GM19023 (cell line): ENCODE measurements around the gene XPNPEP2.

Source experiments
- ATAC-seq: cut with Tn5 transposase; IDR thresholded peaks from one replicate; pipeline ENCODE4 v1.9.1; 2021; ENCODE audit warnings: mild to moderate bottlenecking, moderate library complexity; ENCODE audit not compliant: unreplicated experiment

Gene XPNPEP2

DNA sequence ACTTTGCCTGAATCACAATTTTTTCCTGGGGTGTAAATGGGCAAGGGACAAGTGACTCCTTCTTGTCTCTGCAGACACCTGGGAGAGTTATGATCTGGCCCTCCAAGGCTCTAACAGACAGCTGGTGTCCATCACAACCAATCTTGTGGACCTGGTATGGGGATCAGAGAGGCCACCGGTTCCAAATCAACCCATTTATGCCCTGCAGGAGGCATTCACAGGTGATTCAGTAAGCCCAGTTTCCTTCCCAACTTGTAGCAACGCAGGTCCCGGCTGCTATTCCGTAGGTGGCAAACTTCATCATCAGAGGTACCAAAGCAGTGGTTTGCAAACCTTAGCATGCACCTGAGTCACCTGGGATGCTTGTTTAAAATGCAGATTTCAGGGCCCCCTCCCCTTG lies 8.8 kb downstream of the XPNPEP2 start:
- ATAC-seq = no peak

DNA sequence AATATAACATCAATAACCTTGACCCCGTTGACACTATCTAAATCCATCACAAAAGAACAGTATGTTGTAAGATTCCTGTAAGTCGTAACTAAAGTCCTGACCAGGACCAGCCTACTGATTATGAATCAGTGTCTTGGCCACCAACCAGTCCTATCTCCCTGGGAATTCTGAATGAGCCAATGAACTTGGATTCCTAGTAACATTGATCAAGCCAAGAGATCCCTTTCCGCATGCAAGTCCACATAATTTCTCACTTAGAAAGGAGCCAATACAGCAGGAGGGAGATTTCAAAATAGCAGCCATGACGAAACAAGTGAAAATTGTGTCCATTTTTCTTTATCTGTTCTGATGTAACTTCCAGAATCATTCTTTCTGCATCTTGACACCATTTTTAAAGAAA lies 9.5 kb downstream of the XPNPEP2 start:
- no peak for ATAC-seq

DNA sequence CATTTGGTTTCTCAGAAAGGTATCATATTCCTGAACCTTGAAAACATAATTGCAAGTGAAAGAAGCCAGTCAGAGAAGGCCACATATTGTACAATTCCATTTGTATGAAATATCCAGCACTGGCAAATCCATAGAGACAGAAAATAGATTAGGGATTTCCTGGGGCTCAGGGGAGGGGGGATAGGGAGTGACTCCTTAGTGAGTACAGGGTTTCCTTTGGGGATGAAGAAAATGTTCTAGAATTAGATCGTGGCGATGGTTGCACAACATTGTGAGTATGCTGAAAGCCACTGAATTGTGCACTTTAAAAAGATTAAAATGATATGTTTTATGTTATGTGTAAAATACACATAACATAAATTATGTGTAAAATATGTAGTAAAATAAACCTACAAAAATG lies 10.3 kb downstream of the XPNPEP2 start:
- no peak for ATAC-seq

DNA sequence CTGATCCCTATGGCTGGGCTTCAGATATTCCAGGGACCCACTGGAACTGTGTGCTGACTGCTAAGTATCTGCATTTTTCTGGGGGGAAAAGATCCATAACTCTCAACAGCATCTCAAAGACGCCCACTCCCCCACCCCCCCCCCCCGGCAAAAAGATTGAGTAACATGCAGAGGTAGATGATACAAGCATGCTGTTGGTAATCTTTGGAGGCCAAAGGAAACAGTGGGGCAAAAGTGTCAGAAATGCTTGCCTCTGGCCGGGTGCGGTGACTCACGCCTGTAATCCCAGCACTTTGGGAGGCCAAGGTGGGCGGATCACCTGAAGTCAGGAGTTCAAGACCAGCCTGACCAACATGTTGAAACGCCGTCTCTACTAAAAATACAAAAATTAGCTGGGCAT lies 12.2 kb downstream of the XPNPEP2 start:
- ATAC-seq = no peak

DNA sequence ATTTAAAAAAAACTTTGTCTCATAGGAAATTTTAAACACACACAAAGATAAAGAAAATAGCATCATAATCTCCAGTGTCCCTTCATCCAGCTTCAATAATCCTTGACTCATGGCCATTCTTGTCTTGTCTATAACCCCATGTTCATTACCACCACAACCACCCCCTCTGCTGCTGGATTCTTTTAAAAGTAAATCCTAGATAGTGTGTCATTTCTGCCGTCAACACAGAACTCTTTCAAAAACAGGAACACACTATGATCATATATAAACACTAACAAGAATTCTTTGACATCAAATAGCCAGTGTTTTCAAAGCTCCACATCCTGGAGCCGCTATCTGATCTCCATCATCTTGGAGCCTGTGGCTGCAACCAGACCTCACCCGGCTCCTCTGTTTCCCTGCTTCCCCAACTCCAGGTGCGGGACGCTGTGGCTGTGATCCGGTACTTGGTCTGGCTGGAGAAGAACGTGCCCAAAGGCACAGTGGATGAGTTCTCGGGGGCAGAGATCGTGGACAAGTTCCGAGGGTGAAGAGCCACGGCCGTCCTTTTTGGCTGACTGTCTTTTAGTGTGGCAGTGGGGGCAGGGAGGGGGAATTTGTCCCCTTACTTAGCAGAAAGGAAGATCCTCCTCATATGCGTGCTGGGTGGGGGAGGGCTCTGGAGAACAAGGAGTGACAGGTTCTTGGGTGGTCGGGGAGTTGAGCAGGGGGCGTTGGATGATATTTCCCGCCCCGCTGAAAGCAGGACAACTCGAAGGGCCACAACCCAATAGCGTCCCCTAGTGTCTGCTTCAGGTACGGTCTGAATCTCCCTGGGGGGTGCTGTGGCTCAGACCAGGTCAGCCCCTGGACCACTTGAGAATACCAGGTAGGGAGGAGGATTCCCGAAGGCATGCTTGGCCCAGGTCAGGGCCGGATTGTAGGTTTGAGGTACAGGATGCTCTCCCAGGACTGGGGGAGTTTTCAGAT lies 15.6 kb downstream of the XPNPEP2 start:
- no peak for ATAC-seq

DNA sequence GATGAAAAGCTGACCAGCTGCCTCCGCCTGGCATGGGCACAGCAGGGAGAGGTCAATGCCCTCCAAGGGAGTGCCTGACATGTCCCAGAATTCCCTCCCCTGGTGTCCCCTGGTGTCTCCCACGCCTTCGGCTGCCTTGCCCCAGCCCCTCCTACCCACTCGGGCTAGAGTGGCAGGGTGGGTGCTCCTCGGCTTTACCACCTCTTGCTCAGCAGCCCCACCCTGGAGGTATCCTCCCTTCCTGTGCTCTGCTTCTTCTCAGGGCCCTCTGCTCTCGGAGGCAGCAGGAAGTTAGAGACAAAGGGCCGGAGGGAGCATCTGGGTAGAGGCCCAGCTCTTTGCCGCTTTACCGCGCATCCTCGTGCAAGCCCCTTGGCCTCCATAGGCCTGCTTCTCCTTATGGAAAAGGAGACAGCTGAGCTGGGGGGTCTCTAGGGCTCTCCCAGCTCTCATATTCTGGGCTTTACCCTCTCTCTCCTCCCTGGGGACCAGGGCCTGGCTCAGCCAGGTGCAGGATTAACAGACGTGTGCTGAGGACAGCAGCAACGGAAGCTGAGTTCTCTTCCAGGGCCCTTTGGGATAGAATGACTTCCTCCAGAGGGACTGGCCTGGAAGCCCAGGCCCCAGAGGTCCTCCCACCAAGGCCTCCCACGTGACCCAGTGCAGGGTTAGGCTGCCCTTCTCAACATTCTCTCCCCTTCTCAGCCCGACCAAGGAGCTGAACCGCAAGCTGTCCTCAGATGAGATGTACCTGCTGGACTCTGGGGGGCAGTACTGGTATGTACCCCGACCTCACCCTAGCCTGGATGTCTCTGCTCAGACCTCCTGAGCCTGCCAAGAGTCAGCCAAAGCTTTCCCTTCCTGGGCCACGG lies 17.2 kb downstream of the XPNPEP2 start:
- no peak for ATAC-seq

DNA sequence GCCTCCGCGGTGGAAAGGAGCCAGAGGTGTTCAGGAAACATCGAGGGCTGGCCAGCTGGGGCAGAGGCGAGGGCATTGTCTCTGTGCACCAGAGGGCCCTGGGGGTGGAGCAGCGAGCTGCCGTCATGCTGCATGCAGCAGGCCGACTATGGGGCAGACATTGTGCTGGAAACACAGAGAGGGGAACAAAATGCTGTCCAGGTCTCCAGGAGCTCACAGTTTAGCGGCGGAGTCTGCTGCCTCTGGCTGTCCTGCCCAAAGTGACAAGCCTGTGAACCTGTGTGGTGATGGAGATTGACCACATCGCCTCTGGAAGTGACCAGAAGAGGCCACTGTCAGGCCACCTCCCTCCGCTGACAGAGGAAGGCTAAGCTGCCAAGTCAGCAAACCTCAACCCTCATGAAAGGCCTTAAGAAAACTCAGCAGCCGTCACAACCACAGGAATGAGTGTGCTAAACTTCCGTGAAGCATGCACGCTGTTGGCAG lies 20.8 kb downstream of the XPNPEP2 start:
- no peak for ATAC-seq

DNA sequence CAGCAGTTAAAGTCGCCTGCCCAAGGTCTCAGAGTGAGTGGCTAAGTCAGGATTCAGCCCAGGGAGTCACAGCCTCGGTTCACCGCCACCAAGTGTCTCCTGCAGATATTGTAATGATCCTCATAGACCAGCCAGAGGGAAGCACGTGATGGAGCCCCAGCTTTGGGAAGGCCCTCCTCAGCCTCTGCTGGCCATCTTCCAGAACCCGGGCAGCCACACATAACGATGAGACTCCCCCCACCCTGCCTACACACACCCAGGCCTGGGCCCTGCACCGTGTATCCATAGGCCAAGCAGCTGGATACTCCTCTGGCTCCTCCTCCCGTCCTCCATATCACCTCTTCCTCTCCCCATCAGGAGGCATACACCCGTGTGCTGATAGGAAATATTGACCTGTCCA lies 21.4 kb downstream of the XPNPEP2 start:
- ATAC-seq = no peak

DNA sequence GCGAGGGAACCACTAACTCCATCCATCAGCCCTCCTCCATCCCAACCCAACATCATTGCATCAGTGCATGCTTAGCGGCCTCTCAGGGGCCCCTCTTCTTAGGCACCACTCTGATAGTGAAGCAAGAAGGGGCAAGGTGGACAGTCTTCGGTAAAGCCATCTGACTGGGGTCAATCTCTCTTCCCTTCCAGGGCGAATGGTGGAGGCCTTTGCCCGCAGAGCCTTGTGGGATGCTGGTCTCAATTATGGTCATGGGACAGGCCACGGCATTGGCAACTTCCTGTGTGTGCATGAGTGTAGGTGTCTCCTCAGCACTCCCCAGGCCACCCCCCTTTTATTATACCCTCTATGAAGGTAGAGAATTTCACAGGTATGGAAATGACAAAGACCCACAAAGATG lies 22.2 kb downstream of the XPNPEP2 start:
- ATAC-seq = no peak

DNA sequence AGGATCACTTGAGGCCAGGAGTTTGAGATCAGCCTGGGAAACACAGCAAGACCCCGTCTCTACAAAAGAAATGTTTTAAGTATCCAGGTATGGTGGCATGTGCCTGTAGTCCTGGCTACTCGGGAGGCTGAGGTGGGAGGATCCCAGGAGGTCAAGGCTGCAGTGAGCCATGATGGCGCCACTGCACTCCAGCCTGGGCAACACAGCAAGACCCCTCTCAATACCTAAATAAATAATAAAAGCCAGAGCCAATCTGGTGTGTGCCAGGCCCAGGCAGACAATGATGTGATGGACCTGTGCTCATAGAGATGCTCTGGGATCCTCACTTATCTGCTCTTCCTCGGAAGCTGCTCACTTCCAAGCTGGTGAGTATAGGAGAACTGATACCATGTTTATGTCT lies 22.8 kb downstream of the XPNPEP2 start:
- ATAC-seq = no peak

DNA sequence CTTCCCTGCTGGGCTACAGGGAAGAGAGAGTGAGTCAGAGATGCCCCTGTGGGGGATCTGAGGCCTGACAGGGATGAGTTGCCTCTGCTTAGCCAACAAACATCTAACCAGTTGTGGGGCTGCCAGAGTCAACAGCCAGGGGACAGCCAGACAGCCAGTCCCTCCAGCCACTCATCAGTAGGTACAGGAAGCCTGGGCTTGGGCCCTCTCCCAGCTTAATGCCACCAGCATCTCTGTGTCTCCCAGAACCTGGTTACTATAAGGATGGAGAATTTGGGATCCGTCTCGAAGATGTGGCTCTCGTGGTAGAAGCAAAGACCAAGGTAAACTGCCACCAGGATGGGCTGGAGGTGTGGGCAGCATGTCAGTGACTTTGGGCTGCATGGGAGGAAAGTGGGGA lies 23.7 kb downstream of the XPNPEP2 start:
- no peak for ATAC-seq

DNA sequence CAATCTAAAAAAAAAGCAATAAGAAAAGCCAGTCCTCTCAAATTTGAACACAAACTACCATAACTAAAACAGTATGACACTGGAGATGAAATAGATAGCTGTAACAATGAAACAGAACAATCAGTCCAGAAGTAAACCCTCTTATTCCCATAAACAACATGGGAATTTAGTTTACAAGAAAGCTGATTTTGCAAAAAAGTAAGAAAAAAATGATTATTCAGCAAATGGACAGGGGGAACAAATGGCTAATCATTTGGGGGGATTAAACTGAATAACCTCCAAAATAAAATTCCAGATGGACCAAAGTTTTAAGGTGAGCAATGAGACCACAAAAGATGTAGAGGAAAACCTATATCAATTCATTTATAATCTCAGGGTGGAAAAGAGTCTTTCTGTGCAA lies 24.9 kb downstream of the XPNPEP2 start:
- no peak for ATAC-seq

DNA sequence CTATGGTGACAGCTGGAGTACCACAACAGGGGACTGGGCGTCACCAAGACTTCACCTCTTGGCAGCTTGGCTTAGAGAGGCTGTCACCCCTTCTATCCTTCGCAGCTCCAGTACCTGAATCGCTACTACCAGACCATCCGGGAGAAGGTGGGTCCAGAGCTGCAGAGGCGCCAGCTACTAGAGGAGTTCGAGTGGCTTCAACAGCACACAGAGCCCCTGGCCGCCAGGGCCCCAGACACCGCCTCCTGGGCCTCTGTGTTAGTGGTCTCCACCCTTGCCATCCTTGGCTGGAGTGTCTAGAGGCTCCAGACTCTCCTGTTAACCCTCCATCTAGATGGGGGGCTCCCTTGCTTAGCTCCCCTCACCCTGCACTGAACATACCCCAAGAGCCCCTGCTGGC lies 29.4 kb downstream of the XPNPEP2 start:
- ATAC-seq = no peak

DNA sequence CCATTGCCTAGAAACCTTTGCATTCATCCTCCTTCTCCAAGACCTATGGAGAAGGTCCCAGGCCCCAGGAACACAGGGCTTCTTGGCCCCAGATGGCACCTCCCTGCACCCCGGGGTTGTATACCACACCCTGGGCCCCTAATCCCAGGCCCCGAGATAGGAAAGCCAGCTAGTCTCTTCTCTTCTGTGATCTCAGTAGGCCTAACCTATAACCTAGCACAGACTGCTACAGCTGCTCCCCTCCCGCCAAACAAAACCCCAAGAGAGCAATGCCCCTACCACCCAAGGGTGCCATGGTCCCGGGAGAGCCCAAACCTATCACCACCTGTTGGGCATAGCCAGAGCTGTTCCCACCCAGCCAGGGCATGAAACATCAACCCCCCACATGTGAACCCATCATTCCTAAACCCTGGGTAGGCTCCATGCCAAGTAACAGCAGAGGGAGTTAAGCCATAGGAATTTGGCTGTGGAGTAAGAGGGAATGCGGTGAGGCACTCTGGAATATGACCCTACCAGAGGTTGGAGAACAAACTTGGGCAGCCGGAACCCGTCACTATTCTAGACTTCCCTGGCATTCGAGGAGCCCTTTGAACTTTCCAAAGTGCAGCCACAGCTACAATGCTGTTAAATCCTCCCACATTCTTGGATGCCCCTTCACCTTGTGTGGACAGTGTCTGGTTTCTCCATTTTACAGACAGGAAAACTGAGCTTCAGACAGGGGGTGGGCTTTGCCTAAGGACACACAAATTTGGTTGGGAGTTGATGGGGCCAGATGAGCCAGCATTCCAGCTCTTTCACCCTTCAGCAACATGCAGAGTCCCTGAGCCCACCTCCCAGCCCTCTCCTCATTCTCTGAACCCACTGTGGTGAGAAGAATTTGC lies 30.0 kb downstream of the XPNPEP2 start:
- ATAC-seq = no peak

DNA sequence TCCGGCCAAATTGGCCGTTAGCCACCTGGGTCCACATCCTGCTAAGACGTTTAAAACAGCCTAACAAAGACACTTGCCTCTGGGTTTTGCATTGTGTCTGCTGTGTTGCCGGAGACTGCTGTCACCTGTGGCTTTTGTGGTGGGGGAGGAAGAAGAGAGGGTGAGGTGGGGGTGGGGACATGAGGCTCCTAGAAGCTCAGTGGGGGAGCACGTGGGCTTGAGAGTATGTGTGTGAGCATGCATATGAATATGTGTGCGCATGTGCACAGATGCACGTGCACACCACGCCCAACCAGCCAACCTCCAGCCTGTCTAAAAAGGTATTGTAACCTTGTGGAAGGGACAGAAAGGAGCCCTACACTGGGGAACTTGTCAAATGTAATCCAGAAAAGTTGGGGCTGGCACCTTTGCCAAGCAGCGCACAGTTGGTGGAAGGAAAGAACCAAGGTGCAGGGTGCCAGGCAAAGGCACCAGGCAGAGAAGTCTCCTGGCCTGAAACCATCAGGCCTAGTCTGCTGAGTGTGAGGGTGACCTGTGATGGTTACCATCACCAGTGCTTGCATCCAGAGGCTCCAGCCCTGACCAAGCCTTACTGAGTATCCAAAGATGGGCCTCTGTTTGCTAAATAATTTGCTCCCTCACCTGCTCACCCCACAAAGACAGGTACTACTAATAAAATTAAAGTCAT lies 30.8 kb downstream of the XPNPEP2 start:
- ATAC-seq = peak; percentile 42

DNA sequence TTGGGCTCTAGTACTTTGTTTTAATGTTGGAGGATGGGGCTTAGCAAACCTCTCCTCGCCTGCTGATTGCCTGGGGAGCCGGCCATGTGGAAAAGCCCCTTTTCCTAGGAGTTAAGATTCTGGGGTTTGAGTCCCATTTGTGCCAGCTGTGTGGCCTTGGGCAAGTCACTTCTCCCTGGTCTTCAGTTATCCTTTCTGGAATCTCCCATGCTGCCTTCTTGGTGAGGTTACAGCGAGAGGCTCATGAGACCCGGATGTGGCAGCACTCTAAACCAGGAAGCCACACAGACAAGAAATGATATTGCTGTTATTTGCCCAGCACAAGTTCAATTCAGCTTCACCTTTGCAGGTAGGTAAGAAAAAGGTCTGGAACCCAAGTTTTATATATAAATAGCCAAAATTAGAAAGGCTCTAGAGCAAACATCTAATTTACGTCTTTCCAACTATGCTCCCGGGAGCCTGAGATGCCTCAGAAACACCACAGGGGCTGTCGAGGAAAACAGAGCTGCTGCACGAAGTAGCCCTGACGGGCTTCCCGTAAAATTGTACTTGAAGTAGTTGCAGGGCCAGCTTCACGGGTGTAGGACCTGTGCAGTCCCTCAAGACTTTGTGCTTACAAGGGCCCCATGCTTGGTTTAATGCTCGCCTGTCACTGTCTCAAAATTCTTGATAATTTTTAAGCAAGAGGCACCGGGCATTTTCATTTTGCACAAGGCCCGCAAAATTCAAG lies 32.7 kb downstream of the XPNPEP2 start:
- no peak for ATAC-seq

DNA sequence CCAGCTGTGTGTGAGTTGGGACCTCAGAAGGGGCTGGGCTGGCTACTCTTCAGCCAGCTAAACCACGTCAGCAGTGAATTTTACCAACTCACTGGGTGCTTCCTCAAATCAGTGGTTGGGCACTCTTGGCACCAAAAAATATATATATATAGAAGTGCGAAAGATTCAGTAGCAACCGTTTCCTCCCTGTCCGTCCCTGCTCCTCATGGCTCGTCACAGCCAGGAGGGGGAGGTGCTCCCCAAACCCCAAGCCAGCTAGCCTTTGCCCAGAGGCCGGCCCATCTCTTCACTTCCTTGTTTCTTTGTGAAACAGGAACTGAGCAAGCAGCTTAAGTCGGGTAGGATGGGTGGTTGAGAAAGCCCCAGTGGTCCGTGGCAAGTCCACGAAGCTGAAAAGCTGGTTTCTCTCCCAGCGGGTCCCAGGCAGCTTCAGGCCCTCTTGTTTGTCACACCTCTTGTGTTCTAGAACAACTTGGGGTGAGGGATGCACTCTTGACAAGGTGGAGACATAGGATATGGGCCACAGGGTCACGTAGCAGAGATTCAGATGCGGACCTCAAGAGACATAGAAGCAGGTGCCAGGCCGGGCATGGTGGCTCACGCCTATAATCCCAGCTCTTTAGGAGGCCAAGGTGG lies 34.1 kb downstream of the XPNPEP2 start:
- peak; percentile 69 for ATAC-seq

DNA sequence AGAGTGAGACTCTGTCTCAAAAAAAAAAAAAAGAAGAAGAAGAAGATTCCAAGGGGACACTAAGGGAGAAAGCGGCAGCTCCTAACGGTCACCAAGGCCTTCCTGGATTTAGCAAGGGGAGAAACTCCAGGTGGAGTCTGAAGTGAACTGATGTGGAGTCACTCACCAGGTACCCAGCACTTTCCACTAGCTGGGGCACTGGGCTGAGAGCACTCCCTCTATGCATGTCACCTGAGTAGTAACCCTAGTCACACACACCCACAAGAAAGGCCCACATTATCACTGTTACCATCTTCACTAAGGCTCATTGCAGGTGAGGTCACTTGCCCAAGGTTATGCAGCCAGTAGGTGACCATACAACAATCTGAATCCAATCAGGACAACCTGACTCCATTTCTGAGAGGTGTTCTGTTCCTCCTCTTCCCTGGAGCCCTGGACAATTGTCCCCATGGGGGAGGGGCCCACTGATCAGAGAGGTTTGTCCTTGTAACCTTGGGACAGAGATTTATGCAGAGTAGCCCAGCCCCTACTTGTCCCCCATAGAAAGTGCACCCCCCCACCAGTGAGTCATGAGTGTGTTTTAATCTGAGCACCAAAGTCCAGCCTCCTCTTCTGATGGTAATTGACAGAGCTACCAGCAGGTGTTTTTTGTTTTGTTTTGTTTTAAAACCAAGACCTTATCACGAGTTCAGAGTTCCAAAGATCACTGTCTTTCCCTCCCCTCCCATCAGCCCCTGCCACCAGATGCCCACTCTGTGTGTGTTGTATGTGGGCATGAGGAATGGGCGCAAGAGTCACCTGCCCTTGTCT lies 35.1 kb downstream of the XPNPEP2 start:
- ATAC-seq = no peak
